Measurements from ENCODE around the gene LRRFIP2.
"Not testable (repeated sequence)": the region's sequence is repeated elsewhere in the genome, so short reads cannot be mapped to it uniquely, and the experiment has no call there.

LRRFIP2 gene

GRCh38 chr3:37111199-37111598 is 63.2 kb downstream of the LRRFIP2 start:
- DNase-seq, result no peak

- DNase-seq, result no peak
Measured at GRCh38 chr3:37107846-37108245, 66.5 kb downstream of the LRRFIP2 start.

GRCh38 chr3:37103103-37103808 is 71.1 kb downstream of the LRRFIP2 start:
- DNase-seq, result no peak

DNA sequence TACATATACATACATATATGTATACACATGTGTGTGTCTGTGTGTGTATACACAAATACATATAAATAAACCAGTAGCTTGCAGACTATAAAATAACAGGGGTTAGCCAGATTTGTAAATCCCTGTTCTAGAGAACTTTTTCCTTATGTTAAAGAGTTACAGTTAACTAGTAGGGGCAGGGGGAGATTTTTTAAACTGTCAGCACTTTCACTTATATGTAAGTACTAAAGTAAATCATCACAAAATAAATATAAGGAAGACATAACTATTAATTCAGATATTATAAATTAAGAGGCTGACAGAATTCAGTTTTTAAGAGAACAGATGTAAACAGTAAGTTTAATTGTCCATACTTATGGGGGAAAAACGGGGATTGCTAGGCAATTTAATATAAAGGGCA is 74.0 kb downstream of the LRRFIP2 start:
- no peak for DNase-seq

DNA sequence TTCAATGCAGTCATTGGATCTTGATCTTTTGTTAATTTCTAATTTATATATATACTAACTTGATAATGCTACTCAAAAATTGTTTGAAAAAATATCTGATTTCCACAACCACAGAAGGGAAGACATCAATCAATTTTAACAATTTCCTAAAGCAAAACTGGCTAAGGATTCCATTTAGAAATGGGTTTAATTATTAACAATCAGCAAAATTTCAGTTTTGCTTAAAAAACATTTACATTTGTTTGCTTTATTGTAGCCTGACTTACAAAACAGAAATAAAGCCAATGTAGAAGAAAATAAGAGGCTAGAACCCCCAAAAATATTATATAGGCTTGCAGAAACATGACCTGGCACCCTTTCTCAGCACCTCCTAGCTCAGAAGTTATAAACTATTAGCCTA is 74.9 kb downstream of the LRRFIP2 start:
- no peak for DNase-seq

DNA sequence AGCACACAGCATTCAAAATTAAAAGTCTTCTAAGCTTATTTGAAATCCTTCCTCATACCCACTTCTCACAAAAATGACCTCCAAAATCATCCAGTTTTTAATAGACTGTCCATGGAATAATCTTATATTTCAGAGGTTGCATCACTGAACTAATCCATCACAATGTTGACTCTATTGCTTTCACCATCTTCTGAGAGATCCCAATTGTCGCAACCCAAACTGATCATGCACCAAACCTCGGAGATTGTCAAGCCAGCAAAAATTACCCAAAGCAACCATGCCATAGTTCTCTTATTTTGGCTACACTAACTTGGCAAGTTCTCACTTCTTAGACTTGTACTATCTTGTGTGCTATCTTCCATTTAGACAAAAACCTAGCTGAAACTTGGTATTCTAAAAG is 75.5 kb downstream of the LRRFIP2 start:
- no peak for DNase-seq

DNA sequence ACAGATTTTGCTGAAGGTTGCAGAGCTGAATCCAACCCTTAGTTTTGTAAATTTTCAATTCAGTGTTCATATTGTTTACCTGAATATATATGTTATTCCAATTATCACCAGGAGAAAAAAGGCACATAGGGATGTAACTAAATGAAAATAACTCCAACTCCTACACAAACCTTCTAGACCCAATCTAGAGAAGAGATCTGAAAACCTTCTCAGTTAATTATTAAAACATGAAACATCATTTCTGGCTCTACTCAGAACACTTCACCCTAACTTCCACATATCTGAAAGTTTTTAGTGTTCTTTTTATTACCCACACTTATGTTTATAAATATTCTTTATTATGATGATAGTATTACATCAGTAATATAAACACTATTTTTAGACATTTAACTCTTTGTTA is 76.6 kb downstream of the LRRFIP2 start:
- DNase-seq, result no peak

- no peak for DNase-seq
Measured at GRCh38 chr3:37096975-37097374, 77.4 kb downstream of the LRRFIP2 start.

- DNase-seq, result no peak
Measured at GRCh38 chr3:37096288-37096687, 78.1 kb downstream of the LRRFIP2 start.

GRCh38 chr3:37094636-37095035 is 79.7 kb downstream of the LRRFIP2 start:
- DNase-seq, result no peak

DNA sequence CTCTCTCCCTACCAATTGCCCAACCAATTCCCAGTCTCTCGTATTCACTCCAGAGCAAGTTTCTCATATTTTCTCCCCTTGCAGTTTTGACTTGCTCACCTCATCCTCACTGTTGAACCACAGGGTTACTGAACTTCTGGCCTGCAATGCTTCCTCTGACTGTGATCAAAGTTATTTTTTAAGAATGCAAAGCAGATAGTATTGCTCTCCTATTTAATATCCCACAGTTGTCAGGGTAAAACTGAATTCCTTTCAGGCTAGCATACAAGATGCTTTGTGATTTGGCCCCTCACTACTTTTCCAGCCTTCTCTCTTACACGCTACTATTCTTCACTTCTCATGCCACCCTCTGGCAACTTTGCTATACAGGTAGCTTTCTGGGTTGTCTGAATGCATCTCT is 80.9 kb downstream of the LRRFIP2 start:
- no peak for DNase-seq

DNA sequence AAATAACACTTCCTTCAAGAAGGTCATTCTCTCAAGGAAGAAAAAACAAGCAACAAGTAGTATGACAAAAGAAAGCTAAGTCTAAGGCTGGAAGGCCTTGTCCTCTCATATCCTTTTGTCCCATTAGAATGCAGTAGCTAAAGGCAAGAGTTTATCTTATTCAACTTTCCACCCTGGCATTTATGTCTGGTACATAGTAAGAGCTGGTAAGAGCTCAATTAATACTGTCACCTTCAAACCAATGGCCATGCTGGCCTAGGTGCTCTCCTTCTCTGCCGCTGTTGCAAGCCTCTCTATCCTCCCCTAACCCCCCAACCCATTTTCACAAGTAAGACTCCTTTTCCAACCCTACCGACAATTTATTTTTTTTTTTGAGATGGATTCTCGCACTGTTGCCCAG is 81.9 kb downstream of the LRRFIP2 start:
- DNase-seq, result no peak

GRCh38 chr3:37087870-37088269 is 86.5 kb downstream of the LRRFIP2 start:
- no peak for DNase-seq

DNA sequence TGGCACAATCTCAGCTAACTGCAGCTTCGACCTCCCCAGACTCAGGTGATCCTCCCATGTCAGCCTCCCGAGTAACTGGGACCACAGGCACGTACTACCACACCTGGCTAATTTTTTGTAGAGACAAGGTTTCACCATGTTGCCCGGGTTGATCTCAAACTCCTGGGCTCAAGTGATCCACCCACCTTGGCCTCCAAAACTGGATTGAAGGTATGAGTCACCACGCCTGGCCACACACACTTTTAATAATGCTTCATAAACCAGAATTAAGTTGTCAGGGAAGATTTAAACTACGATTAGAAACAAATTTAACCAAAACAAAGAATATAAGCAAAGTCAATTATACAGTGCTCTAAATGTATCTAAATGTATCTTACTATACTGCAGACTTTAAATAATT is 87.5 kb downstream of the LRRFIP2 start:
- no peak for DNase-seq

GRCh38 chr3:37082317-37082716 is 92.1 kb downstream of the LRRFIP2 start:
- DNase-seq, result no peak

DNA sequence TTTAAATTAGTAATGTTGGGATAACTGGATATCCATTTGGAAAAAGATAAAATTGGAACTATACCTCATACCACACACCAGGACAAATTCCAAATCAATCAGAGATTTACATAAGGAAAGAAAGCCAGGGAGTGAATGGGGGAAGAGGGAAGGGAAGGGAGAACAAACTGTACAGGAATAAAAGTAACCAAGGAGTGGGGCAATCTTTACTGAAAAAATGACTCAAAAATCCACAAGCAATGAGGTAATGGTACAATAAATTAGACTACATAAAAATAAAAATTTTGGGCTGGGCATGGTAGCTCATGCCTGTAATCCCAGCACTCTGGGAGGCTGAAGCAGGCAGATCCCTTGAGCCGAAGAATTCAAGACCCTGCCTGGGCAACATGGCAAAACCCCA is 98.4 kb downstream of the LRRFIP2 start:
- no peak for DNase-seq

DNA sequence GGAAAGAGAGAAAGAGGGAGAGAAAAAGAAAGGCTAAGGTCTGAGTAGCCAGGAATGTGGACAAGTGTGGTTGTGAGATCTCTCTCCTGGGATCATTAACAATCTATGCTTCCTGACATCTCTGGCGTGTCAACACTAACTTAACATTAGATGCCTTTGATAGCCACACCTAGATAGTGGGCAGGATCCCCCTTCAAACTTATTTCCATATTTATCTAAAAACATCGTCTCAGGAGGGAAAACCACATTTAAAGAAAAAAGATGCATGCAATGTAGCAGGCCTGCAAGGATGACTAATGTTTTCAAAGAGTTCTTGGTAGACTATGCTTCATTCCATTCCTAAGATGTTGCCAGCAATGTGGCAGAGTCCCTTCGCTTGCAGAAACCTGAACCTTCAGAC is 100.2 kb downstream of the LRRFIP2 start:
- DNase-seq, result no peak

- DNase-seq, result no peak
Measured at GRCh38 chr3:37072892-37073291, 101.5 kb downstream of the LRRFIP2 start.

DNA sequence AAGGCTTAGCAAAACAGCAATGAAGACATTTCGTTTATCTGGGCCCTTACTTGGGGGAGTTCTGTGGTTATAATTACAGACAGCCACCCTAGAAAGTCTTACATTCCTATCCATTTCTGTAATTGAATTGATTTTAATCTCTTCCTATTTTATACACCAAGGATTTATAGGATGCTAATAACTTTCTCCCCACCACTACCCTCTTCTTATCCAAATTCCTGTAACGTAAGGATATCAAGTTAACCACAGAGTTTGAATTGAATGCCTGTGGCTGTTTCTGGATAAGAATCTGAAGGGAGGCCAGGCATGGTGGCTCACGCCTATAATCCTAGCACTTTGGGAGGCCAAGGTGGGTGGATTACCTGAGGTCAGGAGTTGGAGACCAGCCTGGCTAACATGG is 102.5 kb downstream of the LRRFIP2 start:
- DNase-seq, result no peak

DNA sequence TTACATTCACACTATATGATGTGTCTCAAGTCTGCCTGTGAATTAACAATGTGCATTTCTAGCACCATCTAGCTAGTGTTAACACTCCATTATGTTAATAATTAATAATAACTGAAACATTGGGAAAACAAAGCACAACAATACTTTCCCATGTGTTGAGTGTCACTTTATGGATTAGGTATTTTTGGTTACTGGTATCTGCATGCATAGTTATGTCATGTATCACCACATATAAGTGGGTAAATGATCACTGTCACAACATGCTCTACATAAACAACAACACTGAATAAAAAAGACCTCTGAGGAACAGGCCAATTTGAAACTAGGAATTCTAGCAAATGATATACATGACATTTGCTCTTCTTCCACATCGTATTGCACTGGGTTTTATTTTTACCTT is 106.4 kb downstream of the LRRFIP2 start:
- DNase-seq, result no peak

- DNase-seq, result no peak
Measured at GRCh38 chr3:37067577-37067976, 106.8 kb downstream of the LRRFIP2 start.

DNA sequence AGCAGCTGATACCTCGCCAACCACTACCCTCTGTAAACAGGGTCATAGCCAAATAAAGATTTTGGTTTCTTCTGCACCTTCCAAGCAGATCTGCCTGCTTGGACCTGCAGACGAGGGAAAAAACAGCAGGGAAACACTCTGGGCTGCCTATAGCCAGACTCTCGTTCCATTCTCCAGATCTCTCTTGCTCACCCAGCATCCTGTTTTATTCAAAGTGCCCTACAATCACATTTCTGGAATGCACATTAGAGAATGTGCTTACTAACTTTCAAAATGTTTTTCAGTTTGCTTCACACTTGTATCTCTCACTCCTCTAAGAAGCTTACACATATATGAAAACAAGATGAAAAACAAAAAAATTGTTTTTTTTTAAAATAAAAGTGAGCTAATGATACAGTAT is 109.6 kb downstream of the LRRFIP2 start:
- DNase-seq, result no peak

GRCh38 chr3:37058117-37058516 is 116.3 kb downstream of the LRRFIP2 start:
- DNase-seq, result no peak

- no peak for DNase-seq
Measured at GRCh38 chr3:37056826-37057225, 117.6 kb downstream of the LRRFIP2 start.

DNA sequence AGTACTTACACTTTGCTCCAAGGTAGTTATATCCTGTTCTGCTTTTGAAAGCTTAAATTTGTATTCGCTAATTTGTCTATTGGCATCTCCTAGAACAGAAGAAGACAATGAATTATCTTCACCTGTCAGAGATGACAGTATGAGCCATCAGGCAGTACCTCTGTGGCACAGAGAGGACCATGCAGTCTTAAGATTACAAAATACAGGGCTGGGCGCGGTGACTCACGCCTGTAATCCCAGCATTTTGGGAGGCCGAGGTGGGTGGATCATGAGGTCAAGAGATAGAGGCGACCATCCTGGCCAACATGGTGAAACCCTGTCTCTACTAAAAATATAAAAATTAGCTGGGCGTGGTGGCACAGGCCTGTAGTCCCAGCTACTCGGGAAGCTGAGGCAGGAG is 119.3 kb downstream of the LRRFIP2 start:
- DNase-seq, result not testable (repeated sequence)
